PC-9 (cell line): ENCODE data around the gene ZBTB8B. TPM values are rescaled to one million over a fixed set of nuclear protein-coding genes. Genes with fewer than 3 reads are reported as not detected.

Source experiments
- BruUV-seq: library from RNA; stranded (reverse); fragments of 400-500 nt; replicated peaks from 2 replicates; lab custom pipeline; 2021; lab: Mats Ljungman, UMichigan
- CTCF ChIA-PET: fragments of 300-600 bp; sonication (Branson Sonifier 250); formaldehyde crosslinking; loops from one replicate; lab custom pipeline; 2022; ENCODE audit warnings: antibody characterized with exemption; lab: Charles Lee
- POLR2A ChIA-PET: fragments of 300-600 bp; sonication (Branson Sonifier 250); formaldehyde crosslinking; loops from one replicate; lab custom pipeline; 2022; ENCODE audit warnings: antibody characterized with exemption; ENCODE audit not compliant: unreplicated experiment; lab: Charles Lee
- DNase-seq, 2 experiments: peaks; one replicate each; pipeline versions ENCODE4 v3.0.0 to v3.0.0-alpha.2; 2015 to 2022; ENCODE audit warnings: mixed read lengths in 1 of 2
- H2AFZ ChIP-seq: fragments of 200-600 bp; sonication (generic); 2 replicates; pipeline ENCODE4 v1.8.1; 2017; ENCODE audit warnings: antibody characterized with exemption
- H3F3A ChIP-seq: fragments of 200-600 bp; sonication (generic); 2 replicates; pipeline ENCODE4 v1.8.1; 2017; ENCODE audit warnings: antibody characterized with exemption, mild to moderate bottlenecking, low read depth; ENCODE audit not compliant: insufficient read depth
- H3K27ac ChIP-seq: fragments of 200-600 bp; sonication (generic); 2 replicates; pipeline ENCODE4 v1.6.1; 2016; ENCODE audit warnings: mixed run types
- H3K27me3 ChIP-seq: fragments of 200-600 bp; sonication (generic); 2 replicates; pipeline ENCODE4 v1.6.1; 2016; ENCODE audit warnings: low read depth, mixed run types; ENCODE audit not compliant: insufficient read depth
- H3K36me3 ChIP-seq: fragments of 200-600 bp; sonication (generic); 2 replicates; pipeline ENCODE4 v1.6.1; 2016; ENCODE audit warnings: low read depth, mixed run types
- H3K4me1 ChIP-seq: fragments of 200-600 bp; sonication (generic); replicated peaks from 2 replicates; pipeline ENCODE4 v1.6.1; 2016; ENCODE audit warnings: mixed run types; ENCODE audit not compliant: insufficient read depth
- H3K4me2 ChIP-seq: fragments of 200-600 bp; sonication (generic); 2 replicates; pipeline ENCODE4 v1.6.1; 2017; ENCODE audit warnings: mixed run types
- H3K4me3 ChIP-seq: fragments of 200-600 bp; sonication (generic); 2 replicates; pipeline ENCODE4 v1.6.1; 2016; ENCODE audit warnings: mixed run types
- H3K79me2 ChIP-seq: fragments of 200-600 bp; sonication (generic); 2 replicates; pipeline ENCODE4 v1.6.1; 2017; ENCODE audit warnings: low read depth, mixed run types
- H3K9me2 ChIP-seq: fragments of 200-600 bp; sonication (generic); 2 replicates; pipeline ENCODE4 v1.8.1; 2017; ENCODE audit warnings: mild to moderate bottlenecking; ENCODE audit not compliant: insufficient read depth
- H3K9me3 ChIP-seq: fragments of 200-600 bp; sonication (generic); 2 replicates; pipeline ENCODE4 v1.8.1; 2016; ENCODE audit warnings: low read depth; ENCODE audit not compliant: insufficient read depth
- H4K20me1 ChIP-seq: fragments of 200-600 bp; sonication (generic); 2 replicates; pipeline ENCODE4 v1.8.1; 2017; ENCODE audit not compliant: insufficient read depth
- CTCF ChIP-seq: fragments of 200-600 bp; sonication (generic); conservative IDR thresholded peaks from 2 replicates; pipeline ENCODE4 v1.6.1; 2017; ENCODE audit warnings: mixed run types, antibody characterized with exemption, mild to moderate bottlenecking, moderate library complexity
- EZH2 ChIP-seq: fragments of 200-600 bp; sonication (generic); IDR thresholded peaks from 2 replicates; pipeline ENCODE4 v1.8.0; 2017; ENCODE audit warnings: antibody characterized with exemption, low read depth
- intact Hi-C: fragments of 100-400 bp; cut with micrococcal nuclease; formaldehyde crosslinking; loops from one replicate; pipeline ENCODE4 v1.10.0; 2022; ENCODE audit not compliant: unreplicated experiment
- total RNA-seq: library from RNA; stranded (reverse); gene quantifications from 2 replicates; pipeline ENCODE4 v1.2.3, GENCODE V29; 2021

Gene ZBTB8B
- total RNA-seq, 1 experiment from 2014 or later: 0.09 TPM

DNA sequence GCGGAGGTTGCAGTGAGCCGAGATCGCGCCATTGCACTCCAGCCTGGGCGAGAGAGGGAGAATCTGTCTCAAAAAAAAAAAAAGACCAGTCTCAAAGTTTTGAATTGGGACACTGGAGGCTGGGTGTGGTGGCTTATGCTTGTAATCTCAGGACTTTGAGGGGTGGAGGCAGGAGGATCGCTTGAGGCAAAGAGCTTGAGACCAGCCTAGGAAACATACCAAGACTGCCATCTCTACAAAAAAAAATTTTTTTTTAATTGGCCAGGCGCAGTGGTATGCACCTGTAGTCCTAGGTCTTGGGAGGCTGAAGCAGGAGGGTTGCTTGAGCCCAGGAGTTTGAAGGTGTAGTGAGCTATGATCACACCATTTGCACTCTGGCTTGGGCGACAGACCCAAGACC lies 3.9 kb downstream of the ZBTB8B start:
- H3K4me3 ChIP-seq: no peak overlapping the region
- no peak overlapping the region for H3K4me2 ChIP-seq
- no peak overlapping the region for H3K27ac ChIP-seq
- intact Hi-C loops: no loop called here
- no peaks in the 10 kb centered on the region for H4K20me1 ChIP-seq
- H2AFZ ChIP-seq: no peak overlapping the region
- H3K9me2 ChIP-seq: no peaks in the 10 kb centered on the region
- H3K79me2 ChIP-seq: no peaks in the 10 kb centered on the region
- no peak for DNase-seq
- H3F3A ChIP-seq: no peaks in the 10 kb centered on the region
- H3K36me3 ChIP-seq: no peaks in the 10 kb centered on the region
- no peaks in the 10 kb centered on the region for H3K4me1 ChIP-seq
- no peaks in the 10 kb centered on the region for H3K9me3 ChIP-seq
- CTCF ChIA-PET: no interaction called here
- BruUV-seq: no TSS peak
- POLR2A ChIA-PET: no interaction called here
- no peak for TF ChIP-seq CTCF
- no peak for TF ChIP-seq EZH2
- H3K27me3 ChIP-seq: peaks cover 48% of the 10 kb centered on the region

DNA sequence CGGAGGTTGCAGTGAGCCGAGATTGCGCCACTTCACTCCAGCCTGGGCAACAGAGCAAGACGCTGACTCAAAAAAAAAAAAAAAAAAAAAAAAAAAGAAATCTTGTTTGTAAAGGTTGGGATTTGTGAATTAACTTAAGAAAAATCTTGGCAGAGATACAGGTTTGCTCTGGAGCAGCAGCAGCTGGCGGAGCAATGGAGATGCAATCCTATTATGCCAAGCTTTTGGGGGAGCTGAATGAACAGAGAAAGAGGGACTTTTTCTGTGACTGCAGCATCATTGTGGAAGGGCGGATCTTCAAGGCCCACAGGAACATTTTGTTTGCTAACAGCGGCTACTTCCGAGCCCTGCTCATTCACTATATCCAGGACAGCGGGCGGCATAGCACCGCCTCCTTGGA lies 5.6 kb downstream of the ZBTB8B start:
- no peak for DNase-seq
- Histone ChIP-seq H3K79me2 (no peaks in the 10 kb centered on the region), H3K27ac (no peak overlapping the region), H3K9me2 (no peaks in the 10 kb centered on the region), H3K27me3 (peaks cover 40% of the 10 kb centered on the region), H4K20me1 (no peaks in the 10 kb centered on the region), H3K9me3 (no peaks in the 10 kb centered on the region), H3K4me1 (no peaks in the 10 kb centered on the region), H3K36me3 (no peaks in the 10 kb centered on the region), H3F3A (no peaks in the 10 kb centered on the region), H2AFZ (no peak overlapping the region), H3K4me2 (no peak overlapping the region), H3K4me3 (no peak overlapping the region)
- TF ChIP-seq CTCF (no peak), EZH2 (no peak)
- no TSS peak for BruUV-seq
- CTCF ChIA-PET: interaction anchor here (0.6 kb wide), 1 partner anchor 22 kb away, joined by 12 read pairs; no protein-coding TSS in a partner anchor
- POLR2A ChIA-PET: no interaction called here
- intact Hi-C loops: no loop called here

DNA sequence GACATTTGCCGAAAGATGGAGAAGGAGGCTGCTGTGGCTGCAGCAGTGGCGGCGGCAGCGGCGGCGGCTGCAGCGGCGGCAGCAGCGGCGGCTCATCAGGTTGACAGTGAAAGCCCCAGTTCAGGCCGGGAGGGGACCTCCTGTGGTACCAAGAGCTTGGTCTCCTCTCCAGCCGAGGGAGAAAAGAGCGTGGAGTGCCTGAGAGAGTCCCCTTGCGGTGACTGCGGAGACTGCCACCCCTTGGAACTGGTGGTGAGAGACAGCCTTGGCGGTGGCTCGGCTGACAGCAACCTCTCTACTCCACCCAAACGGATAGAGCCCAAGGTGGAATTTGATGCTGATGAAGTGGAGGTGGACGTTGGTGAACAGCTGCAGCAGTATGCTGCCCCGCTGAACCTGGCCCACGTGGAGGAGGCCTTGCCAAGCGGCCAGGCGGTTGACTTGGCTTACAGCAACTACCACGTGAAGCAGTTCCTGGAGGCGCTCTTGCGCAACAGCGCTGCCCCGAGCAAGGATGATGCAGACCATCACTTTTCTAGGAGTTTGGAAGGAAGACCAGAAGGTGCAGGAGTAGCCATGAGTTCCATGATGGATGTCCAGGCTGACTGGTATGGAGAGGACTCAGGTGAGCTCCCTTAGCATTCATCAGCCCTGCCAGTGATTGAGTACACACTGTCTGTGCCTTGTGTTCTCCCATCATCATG lies 6.3 kb downstream of the ZBTB8B start:
- POLR2A ChIA-PET: no interaction called here

More for the DNA sequence above, 6.3 kb downstream of the ZBTB8B start:
- Histone ChIP-seq H3K27me3 (peaks cover 33% of the 10 kb centered on the region), H3K36me3 (no peaks in the 10 kb centered on the region), H3K4me1 (no peaks in the 10 kb centered on the region), H3K79me2 (no peaks in the 10 kb centered on the region), H3K27ac (no peak overlapping the region), H3K4me3 (no peak overlapping the region), H3K4me2 (no peak overlapping the region), H3F3A (no peaks in the 10 kb centered on the region), H3K9me2 (no peaks in the 10 kb centered on the region), H4K20me1 (no peaks in the 10 kb centered on the region), H2AFZ (no peak overlapping the region), H3K9me3 (no peaks in the 10 kb centered on the region)
- CTCF ChIA-PET: no interaction called here
- no peak for DNase-seq
- no TSS peak for BruUV-seq
- intact Hi-C loops: no loop called here
- TF ChIP-seq CTCF: no peak
- no peak for TF ChIP-seq EZH2
